Breast epithelium (tissue), 3 donors: ENCODE results near the gene RPL23.

Experiments used
- CTCF ChIP-seq, 3 donors: fragments of 450-650 bp; IDR thresholded peaks; one replicate each; pipeline ENCODE4 v1.5.1; 2016 to 2017; ENCODE audit warnings: antibody characterized with exemption in 3 of 3, mild to moderate bottlenecking in 3 of 3, moderate library complexity in 3 of 3
- POLR2A ChIP-seq: fragments of 450-650 bp; IDR thresholded peaks from one replicate; pipeline ENCODE4 v1.6.1; 2016; ENCODE audit warnings: antibody characterized with exemption, mild to moderate bottlenecking, moderate library complexity

GRCh38 chr17:38868817-38869525, 15.4 kb upstream of the RPL23 start:
- TF ChIP-seq POLR2A: no peak
- no peak for TF ChIP-seq CTCF (IDR thresholded peaks at IDR 0.05)
